Heart left ventricle (tissue), 13 donors: ENCODE measurements around the gene SPIN2B.

Experiments
- CTCF ChIP-seq, 12 donors: fragments of 200-600 bp; sonication (generic) in 4 of 12; IDR thresholded peaks; one replicate each; pipeline versions ENCODE4 v1.5.0 to v1.8.0; 2018 to 2022; ENCODE audit warnings: antibody characterized with exemption in 12 of 12, mild to moderate bottlenecking in 5 of 12
- POLR2A ChIP-seq, 2 donors: fragments of 450-650 bp; IDR thresholded peaks; one replicate each; pipeline ENCODE4 v1.6.1; 2017; ENCODE audit warnings: antibody characterized with exemption in 2 of 2, mild to moderate bottlenecking in 2 of 2, moderate library complexity in 2 of 2
- donor health status: ischemic (EF 13 %, LVEDD 7.1; RV severe dilation, severe dysfunction).
- donor health status: DM: no; HTN: yes; CAD: no.
- donor health status: DM: no; HTN: no; CAD: no.
- donor health status: ischemic (EF 25% LVEDD 6.9; RV normal size, moderate dysfunction).
- donor health status: ischemic (EF 25% LVEDD 5.7; RV mildly dilated, moderate dysfunction).
- donor health status: ischemic (EF 35%, LVEDD 5.7; RV mildly dilated, moderate dysfunction).
- donor health status: nonischemic (EF 11% LVEDD 7.7; RV severe dilation, severe dysfunction).
- donor health status: DM: yes; HTN: yes; CAD: no.
- donor health status: PGD.
- donor health status: ischemic (EF 29% LVEDD 5.4; RV normal size, mild dysfunction).
- donor health status: nonischemic (EF 23%, LVEDD 6.1; RV moderate dilation, normal function).

GRCh38 chrX:57119416-57119815 lies 1.9 kb downstream of the SPIN2B start:
- TF ChIP-seq CTCF (IDR thresholded peaks at IDR 0.05), result no peak
- no peak for TF ChIP-seq POLR2A (IDR thresholded peaks at IDR 0.05)
